M059J (cell line): ENCODE data around the gene DACT1. TPM values are rescaled to one million over a fixed set of nuclear protein-coding genes. Genes with fewer than 3 reads are reported as not detected.

Experiments used
- DNase-seq: peaks from one replicate; pipeline ENCODE4 v3.0.0-alpha.2; 2012; ENCODE audit warnings: low read depth
- total RNA-seq: library from RNA; depleted of rRNA; stranded (reverse); fragments of >200 nt; shearing (Covaris generic); gene quantifications from 2 replicates; pipeline ENCODE4 v1.2.3, GENCODE V29; 2014; rRNA removed

DACT1 gene
- total RNA-seq, 1 experiment from 2014 or later: 10.0 TPM

GRCh38 chr14:58667900-58668299 is 30.1 kb downstream of the DACT1 start:
- DNase-seq: peak; percentile 46

- no peak for DNase-seq
These were observed 31.2 kb downstream of the DACT1 start for GRCh38 chr14:58668848-58669480.

GRCh38 chr14:58669556-58670200 is 31.9 kb downstream of the DACT1 start:
- DNase-seq: no peak

- DNase-seq: no peak
These were observed 33.3 kb downstream of the DACT1 start for GRCh38 chr14:58671024-58671423.

- DNase-seq: no peak
These were observed 33.7 kb downstream of the DACT1 start for GRCh38 chr14:58671436-58671835.

- no peak for DNase-seq
These were observed 36.0 kb downstream of the DACT1 start for GRCh38 chr14:58673722-58674121.

GRCh38 chr14:58677001-58677400 is 39.2 kb downstream of the DACT1 start:
- DNase-seq: no peak

GRCh38 chr14:58677517-58677916 is 39.8 kb downstream of the DACT1 start:
- DNase-seq: no peak

- no peak for DNase-seq
These were observed 40.2 kb downstream of the DACT1 start for GRCh38 chr14:58677996-58678395.

GRCh38 chr14:58680698-58681097 is 42.9 kb downstream of the DACT1 start:
- DNase-seq: no peak

GRCh38 chr14:58687232-58687795 is 49.6 kb downstream of the DACT1 start:
- no peak for DNase-seq

- DNase-seq: no peak
These were observed 53.2 kb downstream of the DACT1 start for GRCh38 chr14:58690801-58691516.

- DNase-seq: no peak
These were observed 55.3 kb downstream of the DACT1 start for GRCh38 chr14:58693048-58693447.

- no peak for DNase-seq
These were observed 57.8 kb downstream of the DACT1 start for GRCh38 chr14:58695514-58695913.

GRCh38 chr14:58697266-58697929 is 59.6 kb downstream of the DACT1 start:
- DNase-seq: no peak

Other genes with a start within 250 kb of the DACT1 start
- not detected in 2 replicates for gene TOMM20L, start 242.0 kb upstream of the DACT1 start, total RNA-seq
- 33.9 and 36.9 TPM in 2 replicates for gene TIMM9, start 210.4 kb upstream of the DACT1 start, total RNA-seq
- gene KIAA0586, start 210.2 kb upstream of the DACT1 start, total RNA-seq: 17.0 and 27.7 TPM in 2 replicates